GM12878 (cell line): ENCODE measurements around the gene NOL4L. TPM values are rescaled to one million over a fixed set of nuclear protein-coding genes. Genes with fewer than 3 reads are reported as not detected.

Experiments used
- ATAC-seq: fragments of 200-7000 bp; cut with Tn5 transposase; 3 replicates; pipeline ENCODE4 v1.9.1; 2020; ENCODE audit warnings: mild to moderate bottlenecking, moderate library complexity
- BruUV-seq: library from RNA; stranded (reverse); fragments of 400-500 nt; replicated peaks from 2 replicates; lab custom pipeline; 2021; lab: Mats Ljungman, UMichigan
- CTCF ChIA-PET: fragments of 300-600 bp; sonication (Branson Sonifier 250); formaldehyde crosslinking; extraction: SDS; loops from one replicate; lab custom pipeline; 2021; ENCODE audit warnings: inconsistent platforms; lab: Yijun Ruan, JAX
- POLR2A ChIA-PET: fragments of 350-600 bp; formaldehyde crosslinking; extraction: SDS; loops from one replicate; lab custom pipeline; 2021; ENCODE audit warnings: inconsistent platforms; lab: Charles Lee
- RAD21 ChIA-PET: fragments of 300-600 bp; sonication (Branson Sonifier 250); formaldehyde crosslinking; loops from one replicate; lab custom pipeline; 2023; ENCODE audit warnings: antibody characterized with exemption; ENCODE audit not compliant: unreplicated experiment; lab: Charles Lee
- SMC1A ChIA-PET: fragments of 300-600 bp; sonication (Branson Sonifier 250); formaldehyde crosslinking; loops from one replicate; lab custom pipeline; 2023; ENCODE audit not compliant: unreplicated experiment, uncharacterized antibody; lab: Charles Lee
- DNase-seq: peaks from one replicate; pipeline ENCODE4 v3.0.0-alpha.2; 2011; ENCODE audit warnings: low read depth, low spot score
- FAIRE-seq: peaks from 3 replicates; lab custom pipeline; 2011; peaks lifted over from hg19 to GRCh38; lab: Jason Lieb, UNC
- H2AFZ ChIP-seq: 2 replicates; pipeline ENCODE4 v1.6.0; 2011; ENCODE audit warnings: low read depth, low read length, control low read depth; ENCODE audit not compliant: control insufficient read depth
- H3K27ac ChIP-seq: 2 replicates; pipeline ENCODE4 v1.5.1; 2011; ENCODE audit warnings: control low read depth; ENCODE audit not compliant: control insufficient read depth, insufficient read depth
- H3K27me3 ChIP-seq, 2 experiments: replicated peaks in 1 of 2; 2 replicates each; pipeline versions ENCODE4 v1.6.0 to v1.6.1; 2011; ENCODE audit warnings: low read length in 1 of 2; ENCODE audit not compliant: control insufficient read depth in 2 of 2, insufficient read depth in 2 of 2
- H3K36me3 ChIP-seq, 2 experiments: 2 replicates each; pipeline ENCODE4 v1.5.1; 2011; ENCODE audit warnings: low read length in 1 of 2; ENCODE audit not compliant: control insufficient read depth in 2 of 2, insufficient read depth in 2 of 2
- H3K4me1 ChIP-seq: 2 replicates; pipeline ENCODE4 v1.6.1; 2011; ENCODE audit warnings: mild to moderate bottlenecking, low read length, moderate library complexity, mixed read lengths; ENCODE audit not compliant: control insufficient read depth, insufficient read depth
- H3K4me2 ChIP-seq: 2 replicates; pipeline ENCODE4 v1.6.0; 2011; ENCODE audit warnings: control low read depth; ENCODE audit not compliant: control insufficient read depth, insufficient read depth
- H3K4me3 ChIP-seq: fragments of 200-600 bp; sonication (generic); 2 replicates; pipeline ENCODE4 v1.5.1; 2016
- H3K79me2 ChIP-seq: 2 replicates; pipeline ENCODE4 v1.6.0; 2011; ENCODE audit warnings: low read length; ENCODE audit not compliant: control insufficient read depth, insufficient read depth
- H3K9ac ChIP-seq: 2 replicates; pipeline ENCODE4 v1.8.0; 2011; ENCODE audit warnings: low read length, control low read depth, mixed read lengths; ENCODE audit not compliant: control insufficient read depth, insufficient read depth
- H3K9me3 ChIP-seq: replicated peaks from 3 replicates; pipeline ENCODE4 v1.5.1; 2011; ENCODE audit warnings: mild to moderate bottlenecking, low read length; ENCODE audit not compliant: control insufficient read depth, insufficient read depth
- H4K20me1 ChIP-seq: 2 replicates; pipeline ENCODE4 v1.6.0; 2011; ENCODE audit not compliant: control insufficient read depth, insufficient read depth
- CBX5 ChIP-seq: sonication (generic); IDR thresholded peaks from 2 replicates; pipeline ENCODE4 v1.6.1; 2016; ENCODE audit warnings: low read depth, moderate library complexity, mild to moderate bottlenecking, inconsistent platforms
- E4F1 ChIP-seq: fragments of 450-650 bp; IDR thresholded peaks from 2 replicates; pipeline ENCODE4 v1.6.1; 2018; ENCODE audit warnings: borderline replicate concordance, mild to moderate bottlenecking; ENCODE audit not compliant: partially characterized antibody
- ETV6 ChIP-seq, 2 experiments: fragments of 450-650 bp in 1 of 2; IDR thresholded peaks in 1 of 2; conservative IDR thresholded peaks in 1 of 2; 2 replicates each; pipeline ENCODE4 v1.6.1; 2014; ENCODE audit warnings: antibody characterized with exemption in 1 of 2, borderline replicate concordance in 1 of 2, low read depth in 1 of 2, mild to moderate bottlenecking in 1 of 2, moderate library complexity in 1 of 2
- LARP7 ChIP-seq: fragments of 450-650 bp; IDR thresholded peaks from 2 replicates; pipeline ENCODE4 v1.6.1; 2017; ENCODE audit warnings: mild to moderate bottlenecking
- PRDM15 ChIP-seq: fragments of 450-650 bp; formaldehyde crosslinking; IDR thresholded peaks from 2 replicates; pipeline ENCODE4 v1.4.0; 2020; ENCODE audit warnings: mild to moderate bottlenecking, moderate library complexity
- WGBS: methylation state at CpG from one replicate; pipeline ENCODE4 v1.1.6; 2016; ENCODE audit warnings: low lambda C conversion rate; ENCODE audit not compliant: insufficient replicate concordance, insufficient coverage; ENCODE audit errors: missing lambda C conversion rate; 5-methylcytosine and 5-hydroxymethylcytosine counted together
- in situ Hi-C: fragments of 300-500 bp; cut with MboI; formaldehyde crosslinking; loops from 9 replicates; pipeline ENCODE4 v1.14.3; 2018; ENCODE audit warnings: mixed read lengths
- intact Hi-C: fragments of 100-400 bp; cut with micrococcal nuclease; formaldehyde crosslinking; loops from one replicate; pipeline ENCODE4 v1.14.2; 2022; ENCODE audit not compliant: unreplicated experiment
- polyA plus RNA-seq, 11 experiments: library from polyadenylated mRNA; depleted of rRNA in 4 of 11; unstranded in 6 of 11; stranded (reverse) in 5 of 11; fragments of >200 nt; fragmentation: Nextera tagmentation in 4 of 11; fragmentation: Illumina TruSeq in 1 of 11; extraction: Ambion mirVana in 4 of 11; extraction: Trizol in 1 of 11; gene quantifications; 1 replicate in 1 of 11; 2 replicates in 10 of 11; pipeline versions ENCODE4 v1.2.1 to v1.2.3, GENCODE V29; 2011 to 2016; ENCODE audit warnings: inconsistent platforms in 2 of 11, missing spikeins in 2 of 11, low read depth in 1 of 11
- total RNA-seq, 4 experiments: library from RNA; depleted of rRNA in 3 of 4; stranded (reverse); fragments of >200 nt in 3 of 4; fragmentation: Illumina TruSeq in 1 of 4; extraction: Trizol in 1 of 4; gene quantifications; 2 replicates each; pipeline versions ENCODE4 v1.2.1 to v1.2.3, GENCODE V29; 2013 to 2021

The NOL4L gene
- total and polyA plus RNA-seq, 10 of the 15 experiments (the other 5 are each of a cell fraction or from before 2014, with no cell fraction given): 2.3 to 24.0 (median 8.0) TPM

DNA sequence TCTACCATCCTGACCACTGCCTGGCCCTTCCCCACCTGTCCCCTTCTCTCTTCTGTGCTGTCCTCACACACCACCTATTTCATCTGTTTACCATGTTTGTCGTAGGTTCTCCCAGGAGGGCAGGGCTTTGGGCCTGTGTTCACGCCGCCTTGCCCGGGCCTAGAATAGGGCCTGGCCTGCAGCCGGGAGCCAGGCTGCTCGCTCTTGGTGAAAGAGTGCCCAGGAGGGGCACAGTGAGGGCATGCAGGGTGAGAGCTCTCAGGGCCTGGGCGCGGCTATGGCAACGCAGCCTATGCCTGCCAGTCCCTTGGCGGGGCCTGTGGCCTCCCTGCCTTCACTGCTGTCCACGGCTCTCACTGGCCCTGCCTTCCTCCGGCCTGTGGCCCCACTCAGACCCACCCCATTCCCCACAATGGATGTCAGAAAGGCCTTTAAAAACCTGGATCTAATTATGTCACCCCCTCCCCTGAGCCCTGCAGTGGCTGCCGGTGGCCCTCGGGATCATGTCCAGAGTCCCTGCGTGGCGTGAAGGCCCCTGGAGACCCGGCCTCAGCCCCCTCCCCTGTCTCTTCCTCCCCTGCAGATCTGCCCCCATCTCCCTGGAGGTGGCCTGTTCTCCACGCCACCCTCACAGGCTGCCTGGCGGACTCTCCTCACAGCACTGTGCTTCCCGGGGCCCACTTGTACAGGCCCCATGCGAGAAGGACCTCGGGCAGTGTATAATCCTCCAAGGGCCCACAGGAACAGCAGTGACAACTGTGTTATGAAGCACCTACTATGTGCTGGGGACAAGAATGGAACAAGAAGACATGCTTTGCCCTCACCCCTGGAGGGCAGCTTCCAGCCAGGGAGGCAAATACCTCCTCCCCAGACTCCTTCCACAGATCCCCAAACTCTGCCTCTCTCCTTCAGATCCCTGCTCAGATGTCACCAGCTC, 22.9 kb upstream of the NOL4L start:
- DNase-seq: no peak
- no peak for TF ChIP-seq ETV6 (conservative IDR thresholded peaks at IDR 0.05 in 1 of 2, IDR thresholded peaks at IDR 0.05 in 1 of 2; ENCODE audit: borderline replicate concordance in 1 of 2, low read depth in 1 of 2)
- no peak for TF ChIP-seq E4F1
- TF ChIP-seq LARP7: no peak
- TF ChIP-seq PRDM15: no peak
- TF ChIP-seq CBX5: no peak
- Histone ChIP-seq H3K27ac (no peak overlapping the region), H3K9ac (no peak overlapping the region), H3K79me2 (no peaks in the 10 kb centered on the region), H4K20me1 (no peaks in the 10 kb centered on the region), H3K27me3 (no peaks in the 10 kb centered on the region), H3K36me3 (no peaks in the 10 kb centered on the region), H3K4me3 (no peak overlapping the region), H3K9me3 (no peaks in the 10 kb centered on the region), H3K4me1 (peaks cover 5% of the 10 kb centered on the region), H2AFZ (no peak overlapping the region), H3K4me2 (no peak overlapping the region)
- intact Hi-C loops: no loop called here
- WGBS: 52% methylated on average over 22 of the region's 22 CpGs
- ChIA-PET SMC1A (no interaction called here), RAD21 (no interaction called here), CTCF (no interaction called here), POLR2A (no interaction called here)
- in situ Hi-C loops: no loop called here
- no peak for ATAC-seq
- FAIRE-seq: no peak
- no TSS peak for BruUV-seq
